KBM-7 (cell line): Measurements from ENCODE around the gene SLF2.

Source experiments
- DNase-seq: peaks from one replicate; pipeline ENCODE4 v3.0.0-alpha.2; 2015
- in situ Hi-C: fragments of 300-500 bp; cut with MboI; formaldehyde crosslinking; loops from 2 replicates; pipeline ENCODE4 v1.14.3; 2020; ENCODE audit warnings: low sequenced_read_pairs, low pct_unique_long_range_greater_than_20kb, mixed read lengths

Gene SLF2, protein sequence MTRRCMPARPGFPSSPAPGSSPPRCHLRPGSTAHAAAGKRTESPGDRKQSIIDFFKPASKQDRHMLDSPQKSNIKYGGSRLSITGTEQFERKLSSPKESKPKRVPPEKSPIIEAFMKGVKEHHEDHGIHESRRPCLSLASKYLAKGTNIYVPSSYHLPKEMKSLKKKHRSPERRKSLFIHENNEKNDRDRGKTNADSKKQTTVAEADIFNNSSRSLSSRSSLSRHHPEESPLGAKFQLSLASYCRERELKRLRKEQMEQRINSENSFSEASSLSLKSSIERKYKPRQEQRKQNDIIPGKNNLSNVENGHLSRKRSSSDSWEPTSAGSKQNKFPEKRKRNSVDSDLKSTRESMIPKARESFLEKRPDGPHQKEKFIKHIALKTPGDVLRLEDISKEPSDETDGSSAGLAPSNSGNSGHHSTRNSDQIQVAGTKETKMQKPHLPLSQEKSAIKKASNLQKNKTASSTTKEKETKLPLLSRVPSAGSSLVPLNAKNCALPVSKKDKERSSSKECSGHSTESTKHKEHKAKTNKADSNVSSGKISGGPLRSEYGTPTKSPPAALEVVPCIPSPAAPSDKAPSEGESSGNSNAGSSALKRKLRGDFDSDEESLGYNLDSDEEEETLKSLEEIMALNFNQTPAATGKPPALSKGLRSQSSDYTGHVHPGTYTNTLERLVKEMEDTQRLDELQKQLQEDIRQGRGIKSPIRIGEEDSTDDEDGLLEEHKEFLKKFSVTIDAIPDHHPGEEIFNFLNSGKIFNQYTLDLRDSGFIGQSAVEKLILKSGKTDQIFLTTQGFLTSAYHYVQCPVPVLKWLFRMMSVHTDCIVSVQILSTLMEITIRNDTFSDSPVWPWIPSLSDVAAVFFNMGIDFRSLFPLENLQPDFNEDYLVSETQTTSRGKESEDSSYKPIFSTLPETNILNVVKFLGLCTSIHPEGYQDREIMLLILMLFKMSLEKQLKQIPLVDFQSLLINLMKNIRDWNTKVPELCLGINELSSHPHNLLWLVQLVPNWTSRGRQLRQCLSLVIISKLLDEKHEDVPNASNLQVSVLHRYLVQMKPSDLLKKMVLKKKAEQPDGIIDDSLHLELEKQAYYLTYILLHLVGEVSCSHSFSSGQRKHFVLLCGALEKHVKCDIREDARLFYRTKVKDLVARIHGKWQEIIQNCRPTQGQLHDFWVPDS

DNA sequence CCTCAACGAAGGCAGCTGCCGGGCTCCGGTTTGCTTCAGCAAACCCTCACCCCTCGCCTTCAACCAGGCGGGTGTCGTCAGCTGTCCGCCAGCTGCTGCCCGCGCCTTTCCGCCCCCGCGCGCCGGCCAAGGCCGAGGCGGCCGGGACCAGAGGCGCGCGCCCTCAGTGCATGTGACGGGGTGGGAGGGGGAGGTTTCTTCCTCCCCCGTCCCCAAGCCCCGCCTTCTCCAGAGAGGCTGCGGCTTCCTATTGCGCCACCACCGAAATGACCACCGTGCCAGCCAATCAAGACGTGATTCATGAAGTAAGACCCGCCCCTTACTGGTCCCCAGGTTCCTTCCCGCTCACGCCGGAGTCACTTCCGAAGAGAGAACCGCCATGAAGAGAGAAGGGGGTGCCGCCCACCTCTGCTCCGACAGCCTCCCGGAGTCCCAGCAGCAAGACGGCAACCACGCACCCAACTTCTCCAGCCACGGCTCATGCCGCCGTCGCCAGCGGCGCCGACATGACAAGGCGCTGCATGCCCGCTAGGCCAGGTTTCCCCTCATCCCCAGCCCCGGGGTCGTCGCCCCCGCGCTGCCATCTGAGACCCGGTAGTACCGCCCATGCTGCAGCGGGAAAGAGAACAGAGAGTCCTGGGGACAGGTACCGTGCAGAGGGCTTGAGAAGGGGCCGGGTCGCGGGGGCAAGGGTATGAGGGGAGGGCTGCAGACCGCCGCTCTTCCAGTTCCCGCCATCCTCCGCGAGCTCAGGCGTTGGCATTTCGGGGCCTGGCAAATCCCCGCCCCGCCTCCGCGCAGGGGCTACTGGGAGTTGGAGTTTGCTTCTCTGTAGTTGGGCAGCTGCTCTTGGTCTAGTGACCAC lies at the start of gene SLF2:
Gene SLF2 (plus strand): TSS at position 359 of the 865 bp plus-strand sequence. CDS start 148 bp downstream, at position 507.
- peak; percentile 98 for DNase-seq
- in situ Hi-C loops = no loop called here

DNA sequence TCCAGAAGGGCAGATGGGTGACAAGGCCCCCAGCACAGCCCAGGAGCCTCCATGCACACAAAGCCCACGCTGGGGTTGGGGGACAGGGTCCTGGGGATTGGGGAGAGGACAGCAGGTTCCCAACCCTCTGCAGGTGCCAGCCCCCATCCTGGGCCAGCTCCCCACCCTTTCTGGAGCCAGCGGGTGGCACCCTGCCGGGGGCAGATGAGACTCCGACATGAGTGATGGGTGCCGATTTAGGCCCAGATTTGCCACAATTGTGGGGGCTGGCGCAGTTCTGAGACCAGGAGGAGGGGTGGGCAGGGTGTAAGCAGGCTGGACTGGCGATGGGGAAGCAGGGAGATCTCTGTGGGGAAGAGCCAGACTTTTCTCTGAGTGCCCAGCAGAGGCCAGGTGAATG lies 49.3 kb upstream of the SLF2 start:
- no peak for DNase-seq
- in situ Hi-C loops = no loop called here

DNA sequence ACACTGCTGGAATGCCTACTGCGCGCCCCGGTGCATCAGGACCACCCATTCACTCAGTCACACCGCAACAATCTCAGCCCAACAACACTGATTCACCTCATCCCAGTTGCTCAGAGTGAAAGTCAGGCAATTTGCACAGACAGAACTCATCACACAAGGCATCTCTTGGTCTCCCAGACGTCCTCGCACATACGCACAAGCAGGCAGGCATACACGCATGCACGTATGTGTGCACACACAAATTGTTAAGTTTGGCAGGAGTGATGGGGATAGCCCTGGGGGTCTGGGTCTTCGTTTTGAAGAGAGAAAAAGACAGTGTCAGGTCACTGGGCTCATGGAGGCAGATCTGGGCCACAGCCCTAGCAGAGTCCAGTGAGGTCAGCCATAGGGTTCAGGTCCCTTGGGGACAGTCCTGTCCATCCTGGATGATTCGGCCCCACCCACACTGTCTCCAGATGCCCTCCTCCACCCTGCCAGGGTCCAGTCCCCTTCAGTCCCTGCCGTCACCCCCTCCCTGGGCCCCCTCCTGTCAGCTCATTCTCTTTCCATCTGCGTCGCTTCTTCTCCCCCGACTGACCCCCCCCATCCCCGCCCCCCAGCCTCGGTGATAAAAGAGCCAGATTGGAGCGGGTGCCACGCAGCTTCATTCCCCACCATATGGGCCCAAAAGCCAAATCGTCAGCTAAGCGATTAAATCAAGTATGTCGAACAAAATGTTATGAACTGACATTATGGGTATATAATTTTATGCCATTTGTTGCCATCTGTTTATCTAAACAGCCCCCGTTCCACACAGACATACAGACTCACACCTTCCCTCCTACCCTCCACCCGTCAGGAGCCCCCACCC lies 48.5 kb upstream of the SLF2 start:
- in situ Hi-C loops = no loop called here
- no peak for DNase-seq

DNA sequence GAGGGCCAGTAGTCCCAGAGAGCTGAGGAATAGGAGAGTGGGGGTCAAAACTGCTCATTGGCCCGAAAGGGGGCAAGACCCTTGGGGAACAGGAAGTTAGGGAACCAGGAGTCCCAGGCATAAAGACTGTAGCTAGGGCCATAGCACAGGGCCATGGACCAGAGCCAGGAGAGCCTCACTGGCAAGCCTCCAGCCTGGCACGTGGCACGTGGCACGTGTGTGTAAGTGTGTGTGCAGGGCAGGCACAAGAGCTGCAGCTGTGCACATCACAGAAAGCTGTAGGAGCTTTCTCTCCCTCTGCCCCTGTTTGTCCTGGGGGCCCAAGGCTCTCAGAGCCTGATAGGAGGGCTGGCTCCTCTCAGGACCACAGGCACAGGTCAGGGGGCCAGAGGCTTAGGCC lies 47.8 kb upstream of the SLF2 start:
- in situ Hi-C loops = no loop called here
- no peak for DNase-seq

DNA sequence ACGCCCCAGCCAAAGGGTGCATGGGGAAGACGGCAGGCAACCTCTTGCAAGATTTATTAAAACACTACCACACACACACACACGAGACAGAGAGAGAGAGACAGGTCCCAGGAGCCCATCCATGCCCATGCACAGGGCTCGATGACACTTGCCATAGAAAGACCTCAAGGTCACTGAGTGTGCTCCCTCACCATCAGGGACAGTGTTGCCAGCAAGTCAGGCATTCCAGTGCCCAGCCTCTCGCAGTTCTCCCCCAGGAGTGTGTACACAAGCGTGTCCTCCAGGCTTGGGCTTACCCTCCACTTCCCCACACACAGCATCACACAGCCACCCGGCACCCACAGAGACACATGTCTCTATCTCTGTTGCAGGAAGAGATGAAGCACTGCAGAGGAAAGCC lies 46.8 kb upstream of the SLF2 start:
- in situ Hi-C loops = no loop called here
- DNase-seq = no peak

DNA sequence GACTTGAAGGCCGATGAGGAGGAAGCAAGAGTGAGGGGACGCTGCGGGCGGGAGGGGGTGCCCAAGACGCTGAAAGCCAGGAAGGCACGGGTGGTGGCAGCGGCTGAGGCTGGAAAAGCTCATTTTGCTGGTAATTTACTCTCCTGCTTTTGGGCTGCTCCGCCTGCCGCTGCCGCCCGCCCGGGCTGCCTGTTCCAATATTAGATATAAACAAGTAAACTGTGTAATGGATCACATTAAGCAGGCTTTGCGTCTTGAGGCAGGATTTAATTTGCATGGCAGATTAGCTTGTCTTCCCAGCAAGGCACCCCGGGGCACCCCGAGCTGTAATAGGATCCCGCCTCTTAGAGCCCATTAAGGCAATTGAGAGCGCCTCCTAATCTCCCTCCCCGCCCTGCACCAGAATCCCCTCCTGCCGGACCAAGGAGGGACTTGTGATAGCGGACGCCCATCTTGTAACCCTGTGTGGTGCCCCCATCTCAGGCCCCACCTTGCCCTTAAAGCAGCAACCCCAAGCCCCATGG lies 46.1 kb upstream of the SLF2 start:
- no peak for DNase-seq
- in situ Hi-C loops = no loop called here

DNA sequence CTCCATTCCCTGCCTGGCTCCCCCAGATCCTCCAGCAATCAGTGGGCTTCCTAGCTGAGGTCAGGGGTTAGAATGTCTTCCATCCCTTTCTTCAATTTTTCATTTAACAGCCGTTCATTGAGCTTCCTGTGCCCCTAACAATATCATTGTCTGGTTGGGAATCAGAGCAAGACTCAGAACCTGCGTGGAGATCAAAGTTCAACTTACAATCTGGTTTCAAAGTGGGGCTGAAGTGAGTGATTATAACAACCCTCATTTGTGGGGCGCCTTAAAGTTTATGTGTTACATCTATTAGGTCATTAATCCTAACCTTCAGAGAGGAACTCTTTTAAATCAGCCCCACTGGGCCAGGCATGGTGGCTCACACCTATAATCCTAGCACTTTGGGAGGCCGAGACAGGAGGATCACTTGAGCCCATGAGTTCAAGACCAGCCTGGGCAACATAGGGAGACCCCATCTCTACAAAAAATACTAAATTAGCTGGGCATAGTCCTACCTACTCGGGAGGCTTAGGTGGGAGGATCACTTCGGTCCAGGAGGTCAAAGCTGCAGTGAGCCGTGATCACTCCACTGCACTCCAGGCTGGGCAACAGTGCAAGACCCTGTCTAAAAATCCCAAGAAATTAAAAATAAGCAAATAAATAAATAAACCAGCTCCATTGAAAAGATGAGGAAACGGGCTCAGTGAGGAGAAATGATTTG lies 45.4 kb upstream of the SLF2 start:
- in situ Hi-C loops = no loop called here
- no peak for DNase-seq

DNA sequence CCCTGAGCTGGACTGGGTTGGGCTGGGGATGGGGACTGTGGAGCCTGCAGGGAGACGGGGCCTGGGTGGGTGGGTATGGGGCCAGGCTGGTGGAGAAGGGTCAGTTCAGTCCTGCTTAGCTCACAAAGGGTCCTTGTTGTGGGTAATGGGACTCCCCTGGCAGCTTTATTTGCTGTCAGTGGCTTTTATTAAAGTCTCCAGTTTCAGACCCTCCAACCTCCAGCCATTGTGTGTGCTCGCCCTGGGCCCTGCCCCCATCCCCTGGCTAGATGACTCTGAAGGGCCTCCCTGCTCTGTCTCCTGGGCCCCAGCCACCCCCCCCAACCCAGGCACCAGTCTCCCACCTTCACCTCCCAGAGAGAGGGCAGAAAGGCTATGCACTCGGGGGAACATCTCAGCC lies 44.4 kb upstream of the SLF2 start:
- DNase-seq = no peak
- in situ Hi-C loops = no loop called here

DNA sequence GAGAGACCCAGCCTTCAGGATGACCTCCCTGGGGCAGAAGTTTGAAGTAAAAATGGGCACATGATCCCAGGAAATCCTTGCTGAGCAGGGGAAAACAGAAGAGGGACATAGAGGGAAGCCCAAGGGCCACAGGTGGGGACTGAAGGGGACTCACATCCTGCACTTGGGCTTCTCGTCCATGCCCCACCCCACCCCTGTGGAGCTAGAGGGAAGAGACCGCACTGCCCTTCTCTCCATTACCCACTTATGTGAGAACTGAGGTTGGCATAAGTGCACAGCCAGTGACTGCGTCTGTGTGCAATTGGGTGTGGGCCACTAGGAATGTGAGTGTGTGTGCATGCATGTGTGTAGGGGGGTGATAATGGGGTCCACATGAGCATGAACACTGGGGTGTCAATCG lies 43.4 kb upstream of the SLF2 start:
- no peak for DNase-seq
- in situ Hi-C loops = no loop called here

DNA sequence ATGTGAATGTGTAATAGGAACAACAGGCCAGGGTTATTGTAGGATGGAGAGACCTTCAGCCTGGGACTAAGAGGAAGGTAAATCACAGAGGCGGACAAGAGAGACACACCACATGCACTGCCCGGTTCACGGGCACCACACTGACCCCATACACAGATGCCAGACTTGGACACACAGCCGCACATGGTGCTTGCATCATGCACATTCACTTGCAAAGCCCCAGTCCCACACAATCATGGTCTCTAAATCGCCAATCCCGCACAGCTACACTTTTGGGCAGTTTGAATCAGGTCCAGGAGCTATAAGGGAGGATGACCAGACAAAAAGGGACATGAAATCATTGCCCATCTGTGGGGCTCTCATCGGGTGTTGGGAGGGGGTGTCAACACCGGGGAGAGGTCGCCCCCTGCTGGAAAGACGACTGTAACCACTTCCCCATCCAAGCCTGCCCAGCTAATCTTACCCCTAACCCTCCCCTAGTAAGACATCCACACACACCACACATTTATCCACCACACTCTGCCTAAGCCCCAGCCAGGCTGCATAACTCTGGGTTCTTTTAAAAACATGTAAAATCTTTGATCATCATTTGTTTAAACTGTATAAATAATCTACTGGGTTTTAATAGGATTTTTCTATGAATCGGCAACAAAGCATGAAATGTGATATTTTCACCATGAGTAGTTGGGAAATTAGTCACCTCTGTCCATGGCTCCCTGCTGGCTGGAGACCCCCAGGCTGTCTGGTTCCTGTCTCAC lies 40.5 kb upstream of the SLF2 start:
- in situ Hi-C loops = no loop called here
- peak; percentile 84 for DNase-seq

DNA sequence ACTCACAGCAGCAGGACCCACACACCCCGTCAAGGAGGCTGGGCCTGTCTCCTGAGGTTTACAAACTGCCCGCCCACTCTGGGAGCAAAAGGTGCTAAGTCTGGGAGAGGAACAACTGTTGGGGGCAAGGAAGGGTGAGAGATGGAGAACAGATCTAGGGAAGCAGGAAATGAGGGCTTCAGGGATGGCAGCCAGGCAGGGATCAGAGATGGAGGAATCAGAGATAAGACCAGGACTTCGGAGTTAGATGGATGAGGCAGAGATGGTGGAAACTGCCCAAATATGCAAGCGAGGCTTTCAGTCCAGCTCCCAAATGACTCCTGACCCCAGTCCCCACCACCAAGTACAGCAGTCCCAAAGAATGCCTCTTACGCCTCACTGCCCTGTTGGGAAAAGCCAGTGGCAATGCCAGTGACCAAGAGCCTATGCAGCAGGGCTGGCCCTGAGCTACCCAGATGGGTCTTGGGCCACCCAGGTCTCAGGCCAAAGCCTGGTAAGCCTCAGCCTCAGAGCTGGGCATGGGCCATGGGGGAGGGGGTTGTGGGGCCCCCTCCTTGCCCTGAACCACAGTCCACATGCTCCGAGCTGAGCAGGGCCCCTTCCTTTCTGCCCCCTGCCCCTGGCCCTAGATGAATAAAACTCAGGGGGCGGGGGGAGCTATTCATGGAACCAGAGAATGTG lies 39.5 kb upstream of the SLF2 start:
- in situ Hi-C loops = no loop called here
- no peak for DNase-seq

DNA sequence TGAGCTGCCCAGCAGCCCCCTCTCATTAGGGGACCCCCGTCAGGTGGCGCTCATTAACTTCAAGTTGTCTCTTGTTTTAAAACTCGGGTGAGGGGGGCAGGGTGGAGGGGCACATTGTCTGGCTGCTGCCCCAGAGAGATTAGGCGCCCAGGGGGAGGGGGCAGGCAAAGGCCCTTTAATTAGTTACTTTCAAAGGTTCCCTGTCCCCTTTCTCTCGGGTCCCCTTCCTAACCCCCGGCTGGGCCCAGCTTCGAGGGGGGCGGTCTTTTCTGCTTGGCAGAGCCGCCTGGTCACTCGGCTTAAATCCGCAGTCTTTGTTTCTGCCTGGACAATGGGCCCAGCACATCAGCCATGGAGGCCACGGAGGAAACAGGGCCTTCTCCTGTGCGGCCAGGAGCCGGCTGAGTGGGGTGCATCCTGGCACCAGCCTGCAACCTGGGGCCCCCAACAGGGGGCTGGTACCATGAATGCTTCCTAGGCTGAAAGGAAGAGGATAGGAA lies 38.9 kb upstream of the SLF2 start:
- no peak for DNase-seq
- in situ Hi-C loops = no loop called here

DNA sequence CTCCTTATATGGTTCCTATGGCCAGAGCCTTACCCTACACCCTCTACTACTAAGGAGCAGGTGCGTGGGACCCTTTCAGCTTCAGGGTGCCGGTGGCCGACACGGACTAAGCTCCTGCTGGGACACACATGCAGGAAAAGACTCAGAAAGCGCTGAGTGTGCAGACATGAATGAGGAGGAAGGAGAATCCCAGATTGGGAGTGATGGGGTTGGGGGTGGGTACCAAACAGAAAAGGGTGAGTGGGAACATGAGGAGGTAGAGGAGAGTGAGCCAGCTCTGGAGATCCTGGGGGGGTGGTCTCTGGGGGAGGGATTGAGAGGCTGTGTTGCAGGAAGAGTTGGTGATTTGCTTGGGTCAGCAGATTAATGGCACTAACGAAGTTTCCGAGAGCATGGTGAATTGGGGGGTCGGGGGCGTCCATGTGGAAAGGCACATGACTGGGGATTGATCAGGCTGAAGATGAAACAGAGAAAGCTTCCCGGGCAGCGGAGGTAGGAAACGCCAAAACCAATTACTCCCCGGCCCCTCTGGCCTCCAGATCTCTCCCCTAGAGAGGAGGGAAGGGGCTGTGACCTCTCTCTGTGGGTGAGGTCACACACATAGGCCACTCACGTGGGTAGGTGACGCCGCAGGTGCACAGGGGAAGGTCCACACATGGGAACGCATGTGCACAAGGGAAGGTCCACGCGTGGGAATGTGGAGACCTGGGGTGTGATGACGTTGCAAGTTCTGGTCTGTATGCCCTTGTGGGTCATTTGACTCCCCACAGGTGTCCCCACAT lies 37.9 kb upstream of the SLF2 start:
- in situ Hi-C loops = loop anchor here (5.0 kb wide), 1 partner anchor 313 kb away; no protein-coding TSS in a partner anchor
- DNase-seq = no peak

DNA sequence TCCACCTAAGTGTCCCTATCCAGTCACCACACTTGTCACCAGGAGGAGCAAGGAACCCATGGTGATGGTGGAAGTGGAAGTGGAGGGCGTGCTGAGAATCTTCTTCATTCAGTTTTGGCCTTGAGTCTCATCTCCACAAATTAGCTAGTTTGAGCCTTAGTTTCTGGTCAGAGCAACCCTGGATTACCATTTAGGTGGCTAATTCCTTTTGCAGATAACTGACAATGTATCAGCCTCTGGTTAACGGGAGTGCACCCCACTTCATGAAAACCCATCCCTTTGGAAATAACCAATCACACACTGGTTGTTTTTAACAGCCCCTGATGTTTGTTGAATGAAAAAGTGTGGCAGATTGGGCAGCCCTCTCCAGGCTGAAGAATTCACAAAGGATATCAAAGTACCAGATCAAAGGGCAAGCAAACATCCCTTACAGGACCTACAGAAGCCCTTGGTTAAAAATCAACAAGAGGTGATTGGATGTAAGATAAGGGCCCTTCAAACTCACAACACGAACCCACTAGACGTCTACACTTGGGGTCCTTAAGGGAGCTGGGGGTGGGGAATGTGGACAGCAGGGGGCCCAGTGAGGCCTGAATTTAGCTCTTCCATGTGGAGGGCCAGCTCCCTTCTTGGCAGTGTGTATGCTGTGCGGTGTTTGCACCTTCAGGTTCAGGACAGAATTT lies 37.1 kb upstream of the SLF2 start:
- no peak for DNase-seq
- in situ Hi-C loops = loop anchor here (5.0 kb wide), 1 partner anchor 313 kb away; no protein-coding TSS in a partner anchor
